ENCODE results near the gene ABHD4.

Gene ABHD4

GRCh38 chr14:22569737-22570131 is 28.4 kb upstream of the ABHD4 start:
- no peak for TF ChIP-seq CTCF (IDR thresholded peaks at IDR 0.05; ENCODE audit: insufficient read depth, low read depth, low read length, missing control alignments)
- peak; percentile 25 for DNase-seq (ENCODE audit: low read depth)
- H3K4me3 ChIP-seq (ENCODE audit: low read depth, low read length) = peak overlapping the region; percentile 63

DNA sequence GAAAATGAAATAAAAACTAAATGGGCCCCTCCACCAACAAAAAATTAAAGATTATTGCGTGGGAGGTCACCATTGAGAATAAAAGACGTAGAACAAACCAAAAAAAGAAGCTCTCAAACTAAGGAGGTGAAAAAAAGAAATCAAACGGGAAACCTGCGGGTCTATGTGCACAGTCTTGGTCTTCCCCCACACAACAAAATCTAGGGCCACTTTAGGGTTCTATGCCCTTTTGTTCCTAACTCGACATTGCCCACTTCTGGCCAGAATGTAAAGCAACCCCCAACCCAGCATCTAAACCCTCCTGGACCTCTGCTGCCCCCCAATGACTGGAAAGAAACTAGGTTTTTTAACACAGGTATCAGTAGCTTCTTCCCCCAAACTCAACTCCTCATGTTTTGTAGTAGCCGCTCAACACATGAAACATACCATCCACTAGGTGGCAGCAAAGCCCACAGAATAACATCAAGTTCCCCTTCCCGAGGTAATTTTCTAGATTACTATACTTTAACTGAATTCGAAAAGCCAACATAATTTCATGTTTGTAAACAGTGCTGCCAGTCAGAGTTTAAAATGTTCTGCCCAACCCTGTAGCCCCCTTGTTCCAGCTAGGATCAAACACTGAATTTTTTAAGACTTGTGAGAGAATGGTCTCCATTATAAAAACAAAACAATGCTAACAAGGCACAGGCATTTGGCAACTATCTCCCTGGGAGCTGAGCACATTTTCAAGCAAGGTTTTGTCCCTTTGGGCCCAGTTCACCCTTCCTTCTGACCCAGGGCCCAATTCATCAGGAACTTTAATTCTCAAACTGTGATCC is 27.8 kb upstream of the ABHD4 start:
- peak overlapping the region; percentile 63 for H3K4me3 ChIP-seq (ENCODE audit: low read depth, low read length)
- DNase-seq (ENCODE audit: low read depth) = peak; percentile 98
- peak; percentile 99 for TF ChIP-seq CTCF (IDR thresholded peaks at IDR 0.05; ENCODE audit: insufficient read depth, low read depth, low read length, missing control alignments)

GRCh38 chr14:22572562-22573058 is 25.5 kb upstream of the ABHD4 start:
- TF ChIP-seq CTCF (IDR thresholded peaks at IDR 0.05; ENCODE audit: insufficient read depth, low read depth, low read length, missing control alignments) = no peak
- H3K4me3 ChIP-seq (ENCODE audit: low read depth, low read length) = no peak overlapping the region
- no peak for DNase-seq (ENCODE audit: low read depth)

DNA sequence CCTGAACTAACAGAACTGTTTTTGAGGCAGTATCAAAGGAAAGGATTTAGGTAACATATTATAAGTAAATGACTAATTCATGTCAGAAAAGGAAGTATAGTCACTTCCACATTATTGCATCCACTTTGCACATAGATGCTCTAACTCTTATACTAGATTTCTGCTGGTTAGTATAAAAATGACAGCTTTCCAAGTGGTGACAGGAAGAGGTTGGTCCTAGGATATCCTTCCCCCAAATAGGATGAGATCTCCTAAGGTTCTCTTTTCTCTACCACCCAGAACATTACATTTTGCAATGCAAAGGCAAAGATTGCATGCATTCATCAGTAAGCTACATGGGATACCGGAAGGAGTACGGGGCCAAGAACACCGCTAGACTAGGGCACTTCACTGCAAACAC is 24.3 kb upstream of the ABHD4 start:
- H3K4me3 ChIP-seq (ENCODE audit: low read depth, low read length) = no peak overlapping the region
- no peak for TF ChIP-seq CTCF (IDR thresholded peaks at IDR 0.05; ENCODE audit: insufficient read depth, low read depth, low read length, missing control alignments)
- no peak for DNase-seq (ENCODE audit: low read depth)

DNA sequence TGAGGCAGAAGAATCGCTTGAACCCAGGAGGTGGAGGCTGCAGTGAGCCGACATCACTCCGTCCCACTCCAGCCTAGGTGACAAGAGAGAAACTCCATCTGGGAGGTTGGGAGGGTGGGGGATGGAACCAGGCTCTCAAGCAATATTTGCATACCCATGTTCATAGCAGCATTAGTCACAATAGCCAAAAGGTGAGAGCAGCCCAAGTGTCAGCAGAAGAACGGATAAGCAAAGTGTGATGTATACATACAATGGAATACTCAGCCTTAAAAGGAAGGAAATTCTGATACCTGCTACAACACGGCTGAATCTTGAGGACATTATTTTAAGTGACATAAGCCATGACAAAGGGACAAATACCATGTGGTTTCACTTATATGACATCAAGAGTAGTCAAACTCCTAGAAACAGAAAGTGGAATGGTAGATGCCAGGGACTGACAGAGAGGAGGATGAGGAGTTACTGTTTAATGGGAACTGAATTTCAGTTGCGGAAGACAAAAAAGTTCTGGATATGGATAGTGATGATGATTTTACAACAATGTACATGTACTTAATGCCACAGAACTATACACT is 20.7 kb upstream of the ABHD4 start:
- H3K4me3 ChIP-seq (ENCODE audit: low read depth, low read length) = no peak overlapping the region
- no peak for TF ChIP-seq CTCF (IDR thresholded peaks at IDR 0.05; ENCODE audit: insufficient read depth, low read depth, low read length, missing control alignments)

GRCh38 chr14:22579236-22579635 is 18.9 kb upstream of the ABHD4 start:
- no peak for DNase-seq (ENCODE audit: low read depth)
- no peak for TF ChIP-seq CTCF (IDR thresholded peaks at IDR 0.05; ENCODE audit: insufficient read depth, low read depth, low read length, missing control alignments)
- H3K4me3 ChIP-seq (ENCODE audit: low read depth, low read length) = no peak overlapping the region

More for the DNA sequence above, 20.7 kb upstream of the ABHD4 start:
- DNase-seq (ENCODE audit: low read depth) = no peak
